GM12873 (cell line): ENCODE results near the gene UGT2B7.

ENCODE experiments used
- CTCF ChIP-seq: IDR thresholded peaks from 2 replicates; pipeline ENCODE4 v1.5.1; 2012; ENCODE audit warnings: low read depth, mild to moderate bottlenecking, moderate library complexity, low read length, control low read depth; ENCODE audit not compliant: insufficient read depth; ENCODE audit errors: missing control alignments

The UGT2B7 gene

GRCh38 chr4:69093681-69094080, 2.6 kb upstream of the UGT2B7 start:
- TF ChIP-seq CTCF = no peak

GRCh38 chr4:69095301-69095731, 958 bp upstream of the UGT2B7 start:
- TF ChIP-seq CTCF = no peak

GRCh38 chr4:69096810-69097209, 536 bp downstream of the UGT2B7 start:
- no peak for TF ChIP-seq CTCF

GRCh38 chr4:69098470-69098869, 2.2 kb downstream of the UGT2B7 start:
- no peak for TF ChIP-seq CTCF

GRCh38 chr4:69099910-69100309, 3.6 kb downstream of the UGT2B7 start:
- TF ChIP-seq CTCF = no peak

GRCh38 chr4:69104719-69105275, 8.5 kb downstream of the UGT2B7 start:
- TF ChIP-seq CTCF = no peak

- no peak for TF ChIP-seq CTCF
Measured at GRCh38 chr4:69115851-69116213, 19.6 kb downstream of the UGT2B7 start.

GRCh38 chr4:69116645-69117321, 20.5 kb downstream of the UGT2B7 start:
- no peak for TF ChIP-seq CTCF
